GM19240 (cell line): ENCODE measurements around the gene VAV3.
A peak's percentile ranks its signal among the peaks of the same experiment; 100 is the strongest.

ENCODE experiments used
- DNase-seq: peaks from one replicate; pipeline ENCODE4 v3.0.0; 2011; ENCODE audit warnings: low spot score; ENCODE audit not compliant: insufficient read length

The VAV3 gene

GRCh38 chr1:107936498-107937481 is 28.2 kb downstream of the VAV3 start:
- DNase-seq: no peak

GRCh38 chr1:107935396-107936064 is 29.4 kb downstream of the VAV3 start:
- DNase-seq: peak; percentile 18

GRCh38 chr1:107934578-107934977 is 30.4 kb downstream of the VAV3 start:
- DNase-seq: no peak

GRCh38 chr1:107933736-107934135 is 31.2 kb downstream of the VAV3 start:
- no peak for DNase-seq

- no peak for DNase-seq
These were observed 34.7 kb downstream of the VAV3 start for GRCh38 chr1:107930292-107930691.

GRCh38 chr1:107927820-107928219 is 37.2 kb downstream of the VAV3 start:
- no peak for DNase-seq

GRCh38 chr1:107926436-107927080 is 38.4 kb downstream of the VAV3 start:
- DNase-seq: no peak

GRCh38 chr1:107925565-107925964 is 39.4 kb downstream of the VAV3 start:
- DNase-seq: no peak

GRCh38 chr1:107920999-107921398 is 44.0 kb downstream of the VAV3 start:
- DNase-seq: no peak

- DNase-seq: no peak
These were observed 44.4 kb downstream of the VAV3 start for GRCh38 chr1:107920561-107920960.

GRCh38 chr1:107919953-107920352 is 45.0 kb downstream of the VAV3 start:
- no peak for DNase-seq

GRCh38 chr1:107914119-107914765 is 50.7 kb downstream of the VAV3 start:
- DNase-seq: no peak

- DNase-seq: no peak
These were observed 52.3 kb downstream of the VAV3 start for GRCh38 chr1:107912656-107913055.

GRCh38 chr1:107900090-107900945 is 64.7 kb downstream of the VAV3 start:
- DNase-seq: no peak

- DNase-seq: no peak
These were observed 65.3 kb downstream of the VAV3 start for GRCh38 chr1:107899655-107900054.

- no peak for DNase-seq
These were observed 67.3 kb downstream of the VAV3 start for GRCh38 chr1:107897438-107898345.

GRCh38 chr1:107896936-107897335 is 68.0 kb downstream of the VAV3 start:
- no peak for DNase-seq

- no peak for DNase-seq
These were observed 68.6 kb downstream of the VAV3 start for GRCh38 chr1:107896401-107896800.

GRCh38 chr1:107895403-107896191 is 69.4 kb downstream of the VAV3 start:
- DNase-seq: no peak
